Umbilical cord (tissue), 2 donors: ENCODE data around the gene C2CD2. TPM values are rescaled to one million over a fixed set of nuclear protein-coding genes. Genes with fewer than 3 reads are reported as not detected.
"Not testable (repeated sequence)": the region's sequence is repeated elsewhere in the genome, so short reads cannot be mapped to it uniquely, and the experiment has no call there.

Source experiments
- DNase-seq: peaks from one replicate; pipeline ENCODE4 v3.0.0-alpha.2; 2015; ENCODE audit warnings: low spot score
- total RNA-seq: library from RNA; depleted of rRNA; stranded (reverse); fragments of >200 nt; gene quantifications from one replicate; pipeline ENCODE4 v1.2.3, GENCODE V29; 2014; ENCODE audit warnings: low replicate concordance; ENCODE audit not compliant: insufficient read depth

The C2CD2 gene
- total RNA-seq, 1 donor from 2014 or later: 12.5 TPM

DNA sequence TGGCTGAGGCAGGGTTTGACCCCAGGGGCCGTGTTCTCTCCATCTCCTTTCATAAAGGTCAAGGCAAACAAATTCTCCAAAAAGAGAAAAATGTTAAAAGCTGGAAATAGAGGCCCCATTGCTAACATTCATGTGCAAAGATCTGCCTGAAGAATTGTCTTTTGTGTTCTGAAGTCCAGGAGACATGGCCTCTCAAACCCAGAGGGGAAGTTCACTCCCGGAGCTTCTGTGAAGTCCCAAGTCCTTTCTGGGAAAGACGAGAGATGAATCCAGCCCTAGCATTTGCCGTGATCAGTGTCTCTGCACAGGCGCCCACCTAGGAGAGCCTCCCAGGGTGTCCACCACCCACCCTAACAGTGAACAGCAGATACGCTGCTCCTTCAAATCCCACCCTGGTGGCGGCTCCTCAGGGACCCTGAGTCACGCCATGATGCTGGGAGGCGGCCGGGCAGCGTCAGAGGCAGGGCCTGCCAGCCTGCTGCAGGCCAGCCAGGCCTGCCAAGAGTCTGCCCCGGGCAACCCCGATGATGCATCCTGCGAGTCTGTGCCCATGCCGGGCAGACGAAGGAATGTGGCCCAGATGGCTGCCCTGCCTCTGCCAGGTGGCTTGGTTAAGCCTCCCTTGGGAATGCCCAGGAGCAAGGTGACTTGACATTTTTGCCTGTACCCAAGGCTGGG is 5.2 kb upstream of the C2CD2 start:
- no peak for DNase-seq

DNA sequence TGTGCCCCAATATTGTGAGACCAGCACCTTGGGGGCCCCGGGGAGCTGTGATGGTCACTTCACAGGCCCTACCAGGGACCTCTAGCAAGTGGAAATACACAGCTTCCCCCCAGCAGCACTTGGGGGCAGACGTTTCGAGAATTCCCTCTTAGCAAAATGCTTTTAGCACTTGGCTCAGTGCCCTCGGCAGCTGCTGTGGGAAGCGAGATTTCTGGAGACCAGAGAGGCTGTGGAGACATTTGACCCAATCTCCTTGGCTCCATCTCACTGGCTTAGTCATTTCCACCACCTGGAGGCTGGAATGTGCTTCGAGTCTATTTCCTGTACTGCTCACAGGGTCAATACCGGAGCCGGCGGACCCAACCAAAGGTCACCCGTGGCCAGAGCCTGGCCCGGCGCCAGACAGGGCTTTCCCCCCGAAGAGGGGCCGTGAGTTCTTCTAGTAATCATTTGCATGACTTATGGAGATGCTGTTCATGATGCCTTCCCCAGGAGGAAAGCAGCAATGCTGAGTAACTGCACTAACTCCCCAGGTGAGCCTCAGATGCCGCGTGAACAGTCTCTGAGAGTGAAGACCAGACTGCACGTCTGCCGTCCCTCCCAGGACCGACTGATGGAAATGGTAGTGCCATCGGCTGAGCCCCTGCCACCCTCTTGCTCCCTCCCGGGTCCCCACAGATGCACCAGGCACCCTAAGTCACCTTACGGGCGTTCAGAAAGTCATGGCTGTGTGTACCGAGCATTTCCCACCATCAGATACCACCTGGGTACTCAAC is 4.4 kb upstream of the C2CD2 start:
- peak; percentile 82 for DNase-seq

DNA sequence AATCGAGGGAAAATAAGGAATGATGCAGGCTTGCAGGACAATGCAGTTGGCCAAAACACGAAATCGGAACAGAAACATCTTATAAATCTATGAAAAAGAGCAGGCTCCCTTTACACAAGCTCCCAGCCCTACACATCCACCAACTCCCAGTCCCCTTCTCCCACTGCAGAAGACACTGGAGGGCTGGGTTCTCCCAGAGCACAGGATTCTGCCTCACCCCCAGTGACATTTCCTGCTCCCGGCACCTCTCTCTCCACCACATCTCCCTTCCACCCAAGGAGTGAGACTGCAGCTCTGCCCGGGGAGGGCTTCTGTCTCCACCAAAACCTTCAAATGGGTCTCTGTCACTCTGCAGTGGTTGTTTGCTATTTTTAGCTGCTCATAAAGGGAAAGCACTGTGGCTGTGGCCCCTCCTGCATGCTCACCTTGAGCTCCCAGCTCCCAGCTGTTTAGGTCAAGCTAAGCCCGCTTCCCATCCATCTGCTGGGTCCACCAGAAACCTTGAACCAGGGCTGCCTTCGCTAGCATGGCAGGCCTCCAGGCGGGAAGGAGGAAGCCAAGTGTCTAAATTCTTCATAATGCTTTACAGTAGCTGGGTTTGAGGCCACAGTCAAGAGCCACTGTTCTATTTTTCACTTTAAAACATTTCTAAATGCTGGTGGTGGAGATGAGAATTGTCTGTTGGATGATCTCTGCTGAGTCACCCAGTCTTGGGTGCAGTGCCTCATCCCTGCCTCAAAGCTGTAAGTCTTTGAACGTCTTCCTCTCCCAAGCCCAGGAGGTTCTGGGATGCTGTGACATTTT is 3.3 kb upstream of the C2CD2 start:
- DNase-seq: peak; percentile 71

DNA sequence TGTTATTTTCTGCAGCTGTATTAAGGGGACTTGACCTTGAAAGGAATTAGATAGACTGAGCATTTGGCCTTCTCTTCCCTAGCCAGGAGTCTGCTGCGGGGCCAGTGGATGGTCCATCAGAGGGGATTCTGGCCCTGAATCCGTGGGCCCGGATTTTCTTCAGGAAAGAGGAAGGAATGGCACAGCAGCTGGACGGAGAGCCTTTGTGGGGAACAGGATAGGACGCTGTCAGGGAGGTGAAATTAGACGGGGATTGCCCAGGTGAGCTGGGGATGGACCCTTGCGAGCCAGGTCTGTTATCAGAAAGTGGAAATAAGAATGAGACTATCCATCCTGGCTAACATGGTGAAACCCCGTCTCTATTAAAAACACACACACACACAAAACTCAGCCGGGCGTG is 1.7 kb upstream of the C2CD2 start:
- DNase-seq: no peak

DNA sequence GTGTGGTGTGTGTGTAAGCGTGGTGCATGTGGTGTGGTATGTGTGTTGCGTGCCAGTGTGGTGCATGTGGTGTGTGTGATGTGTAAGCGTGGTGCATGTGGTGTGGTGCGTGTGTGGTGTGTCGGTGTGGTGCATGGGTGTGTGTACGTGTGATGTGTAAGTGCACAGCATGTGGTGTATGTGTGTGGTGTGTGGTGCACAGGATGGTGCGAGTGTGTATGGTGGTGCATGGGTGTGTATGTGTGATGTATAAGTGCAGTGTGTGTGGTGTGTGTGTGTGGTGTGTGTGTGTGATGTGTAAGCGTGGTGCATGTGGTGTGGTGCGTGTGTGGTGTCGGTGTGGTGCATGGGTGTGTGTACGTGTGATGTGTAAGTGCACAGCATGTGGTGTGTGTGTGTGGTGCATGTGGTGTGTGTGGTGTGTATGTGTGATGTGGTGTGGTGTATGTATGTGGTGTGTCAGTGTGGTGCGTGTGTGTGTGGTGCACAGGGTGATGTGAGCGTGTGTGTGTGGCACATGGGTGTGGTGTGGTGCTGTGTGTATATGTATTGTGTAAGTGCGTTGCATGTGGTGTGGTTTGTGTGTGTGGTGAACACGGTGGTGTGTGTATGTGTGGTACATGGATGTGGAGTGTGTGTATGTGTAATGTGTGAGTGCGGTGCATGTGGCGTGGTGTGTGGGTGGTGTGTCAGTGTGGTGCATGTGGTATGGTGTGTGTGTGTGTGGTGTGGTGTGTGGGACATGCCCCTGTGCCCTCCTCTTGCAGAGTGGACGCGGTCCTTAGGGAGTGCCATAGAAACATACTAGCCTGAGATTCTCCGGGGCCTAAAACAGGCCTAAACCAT is 1.1 kb upstream of the C2CD2 start:
- no peak for DNase-seq

DNA sequence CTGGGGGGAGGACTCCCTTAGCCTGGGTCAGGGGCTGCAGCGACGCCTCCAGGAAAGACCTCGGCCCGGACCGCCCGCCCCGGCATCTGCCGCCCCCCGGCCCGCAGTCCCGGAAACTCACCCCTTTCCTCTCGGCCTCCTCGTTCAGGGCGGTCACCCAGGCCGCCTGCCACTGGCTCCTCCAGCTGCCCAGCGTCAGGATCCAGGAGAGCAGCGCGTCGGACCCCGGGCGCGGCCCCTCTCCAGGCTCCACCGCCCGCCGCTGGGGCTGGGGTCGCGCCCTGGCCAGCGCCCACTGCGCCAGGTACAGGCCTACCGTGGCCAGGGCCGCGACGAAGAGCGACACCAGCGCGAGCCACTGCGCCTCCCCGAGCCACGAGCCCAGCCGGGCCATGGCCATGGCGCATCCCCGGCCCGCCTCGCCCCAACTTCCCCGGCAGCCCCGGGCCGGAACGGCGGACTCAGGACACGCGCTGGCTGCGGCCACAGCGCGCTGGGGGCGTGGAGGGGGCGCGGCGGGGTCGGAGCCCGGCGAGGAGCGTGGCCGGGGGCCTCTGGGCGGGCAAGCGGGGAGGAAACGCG is 478 bp downstream of the C2CD2 start:
- no peak for DNase-seq

DNA sequence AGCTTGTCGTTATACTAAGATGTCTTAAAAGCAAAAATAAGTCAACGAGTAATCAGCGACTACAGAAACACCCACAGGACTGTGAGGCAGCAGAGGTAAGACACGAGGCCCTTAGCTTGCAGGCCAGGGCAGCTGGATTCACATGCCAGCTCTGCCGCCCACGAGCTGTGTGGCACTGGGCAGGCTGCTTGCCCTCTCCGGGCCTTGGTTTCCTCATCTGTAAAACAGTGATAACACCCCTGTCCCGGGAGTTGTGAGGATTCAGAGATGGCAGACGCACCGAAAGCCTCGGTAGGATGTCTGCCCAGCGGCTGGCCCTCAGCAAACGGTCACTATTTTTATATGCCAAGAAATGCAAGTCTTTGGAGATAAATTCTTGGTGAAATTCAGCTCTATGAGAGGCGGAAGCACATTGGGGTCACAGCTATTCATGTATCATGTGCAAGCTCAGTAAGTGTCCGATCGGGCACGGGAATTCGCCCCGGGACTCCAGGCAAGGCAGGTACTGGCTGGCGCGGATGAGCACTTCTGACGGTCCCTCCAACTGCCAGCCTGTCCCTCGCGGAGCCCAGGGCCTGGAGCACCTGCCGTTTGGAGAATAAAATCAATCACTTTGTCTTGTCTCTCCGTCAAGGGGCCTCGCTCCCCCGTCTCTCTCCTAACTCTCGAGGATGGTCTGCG is 1.1 kb downstream of the C2CD2 start:
- DNase-seq: no peak

DNA sequence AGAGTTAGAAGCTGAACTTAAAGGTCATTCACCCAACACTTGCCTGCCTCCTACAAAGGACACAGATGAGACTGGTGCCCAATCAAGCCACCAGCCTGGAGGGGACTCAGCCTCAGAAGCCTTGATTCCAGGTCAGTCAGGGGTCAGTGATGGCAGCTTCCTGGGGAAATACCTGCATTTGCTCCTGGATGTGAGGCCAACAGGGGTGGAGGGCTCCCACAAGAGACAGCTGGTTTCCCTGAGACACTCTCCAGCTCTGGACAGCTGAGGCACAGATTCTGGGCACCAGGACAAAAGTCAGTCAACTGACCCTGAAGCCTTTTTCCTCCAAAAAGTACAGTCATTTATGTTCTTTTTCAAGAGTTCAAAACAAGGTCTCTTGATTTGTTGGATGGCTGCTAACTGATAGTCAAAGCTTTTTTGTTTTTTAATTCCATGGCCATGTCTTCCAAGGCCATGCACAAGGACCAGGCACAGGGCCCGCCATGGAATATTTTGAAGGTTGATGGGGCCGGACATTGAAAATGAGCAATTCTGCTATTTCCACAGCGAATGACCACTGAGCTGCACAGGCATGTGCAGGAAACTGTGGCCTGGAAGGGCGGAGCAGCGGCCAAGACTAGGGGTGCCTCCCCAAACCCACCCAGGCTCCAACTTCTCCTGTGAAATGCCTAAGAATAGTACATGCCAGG is 1.8 kb downstream of the C2CD2 start:
- DNase-seq: no peak

DNA sequence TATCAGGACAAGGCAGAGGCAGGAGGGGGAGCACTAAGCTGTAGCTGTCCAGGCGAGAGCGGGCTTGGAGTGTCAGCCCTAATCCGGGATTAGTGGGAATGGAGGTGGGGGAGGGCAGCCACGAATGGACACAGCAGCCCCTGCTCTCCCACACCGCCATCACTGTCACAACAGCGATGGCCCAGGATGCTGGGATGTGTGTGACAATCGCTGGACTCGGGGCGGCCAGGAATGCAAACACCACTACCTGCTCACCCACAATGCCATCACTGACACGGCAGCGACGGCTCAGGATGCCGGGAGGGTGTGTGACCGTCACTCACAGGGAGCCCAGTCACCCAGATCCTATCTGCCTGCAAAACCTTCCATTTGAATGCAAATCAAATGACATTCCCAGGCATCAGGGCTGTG is 2.9 kb downstream of the C2CD2 start:
- DNase-seq: no peak

DNA sequence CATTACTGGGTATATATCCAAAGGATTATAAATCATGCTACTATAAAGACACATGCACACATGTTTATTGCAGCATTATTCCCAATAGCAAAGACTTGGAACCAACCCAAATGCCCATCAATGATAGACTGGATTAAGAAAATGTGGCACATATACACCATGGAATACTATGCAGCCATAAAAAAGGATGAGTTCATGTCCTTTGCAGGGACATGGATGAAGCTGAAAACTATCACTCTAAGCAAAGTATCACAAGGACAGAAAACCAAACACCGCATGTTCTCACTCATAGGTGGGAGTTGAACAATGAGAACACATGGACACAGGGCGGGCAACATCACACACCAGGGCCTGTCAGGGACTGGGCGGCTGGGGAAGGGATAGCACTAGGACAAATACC is 4.2 kb downstream of the C2CD2 start:
- not testable (repeated sequence) for DNase-seq

DNA sequence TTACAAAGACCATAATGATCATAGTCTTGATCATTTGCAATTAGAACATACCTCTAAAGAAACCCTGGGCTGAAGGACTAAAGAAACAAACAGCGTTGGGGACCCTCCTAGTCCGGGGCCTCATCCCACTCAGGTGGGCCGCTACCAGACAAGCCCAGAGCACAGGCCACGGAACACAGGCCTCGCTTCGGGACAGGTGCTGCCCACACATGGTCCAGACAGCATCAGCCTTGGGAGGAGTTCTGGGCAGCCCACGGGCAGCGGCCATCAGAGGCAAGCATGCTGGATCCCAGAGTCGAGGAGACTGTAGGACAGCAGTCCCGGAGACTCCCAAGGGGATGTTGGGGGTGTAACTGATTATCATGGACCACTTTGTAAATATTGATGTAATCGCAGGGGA is 4.9 kb downstream of the C2CD2 start:
- DNase-seq: no peak

DNA sequence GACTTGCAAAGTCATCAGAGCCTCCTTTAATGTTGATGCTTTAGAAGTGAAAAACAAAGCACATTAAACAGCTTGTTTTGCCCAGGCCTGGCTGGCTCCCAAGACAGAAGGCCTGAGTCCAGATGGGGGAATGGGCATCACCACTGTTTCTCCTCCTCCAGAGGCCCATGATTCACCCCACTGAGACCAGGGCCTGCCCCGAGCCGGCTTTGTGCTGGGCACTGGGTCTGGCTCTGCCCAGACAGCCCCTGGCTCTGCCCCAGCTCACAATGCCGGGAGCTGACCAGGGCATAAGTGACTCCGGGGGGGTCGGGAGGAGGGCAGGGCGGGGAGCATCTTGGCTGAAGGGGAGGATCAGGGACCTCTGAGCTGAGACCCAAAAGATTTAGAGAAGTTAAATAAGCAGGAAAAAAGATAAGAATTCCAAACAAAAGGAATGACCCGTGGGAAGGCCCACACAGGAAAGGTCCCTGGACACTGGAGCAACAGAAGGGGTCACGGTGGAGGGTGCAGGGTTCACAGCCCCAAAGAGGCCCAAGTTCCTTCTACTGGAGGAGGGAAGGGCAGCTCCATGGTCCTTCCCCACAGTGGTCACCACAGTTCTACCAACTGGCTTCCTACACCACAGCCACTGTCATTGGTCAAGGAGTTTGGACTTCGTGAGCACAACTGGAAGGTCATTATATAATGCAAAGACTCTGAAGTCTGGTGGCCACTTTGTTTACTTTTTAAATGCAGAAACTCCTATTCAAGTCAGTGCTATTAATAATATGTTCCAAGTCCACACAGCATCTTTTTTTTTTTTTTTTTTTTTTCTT is 5.5 kb downstream of the C2CD2 start:
- DNase-seq: no peak

DNA sequence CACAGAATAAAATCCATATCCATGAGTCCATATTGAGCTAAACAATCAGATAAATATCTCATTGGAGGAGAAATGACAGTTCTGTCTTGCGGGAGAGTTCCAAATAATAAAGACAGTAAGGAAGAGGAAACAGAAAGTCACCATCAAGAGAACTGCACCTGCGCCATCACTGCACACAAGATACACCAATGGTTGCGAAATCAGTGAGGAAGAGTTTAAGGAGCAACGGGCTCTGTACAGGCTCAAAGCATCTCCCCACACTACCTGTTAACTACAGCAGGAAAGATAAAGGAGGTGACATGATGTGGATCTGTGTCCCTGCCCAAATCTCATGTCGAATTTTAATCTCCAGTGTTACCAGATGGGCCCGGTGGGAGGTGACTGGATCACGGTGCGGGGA is 7.8 kb downstream of the C2CD2 start:
- no peak for DNase-seq

DNA sequence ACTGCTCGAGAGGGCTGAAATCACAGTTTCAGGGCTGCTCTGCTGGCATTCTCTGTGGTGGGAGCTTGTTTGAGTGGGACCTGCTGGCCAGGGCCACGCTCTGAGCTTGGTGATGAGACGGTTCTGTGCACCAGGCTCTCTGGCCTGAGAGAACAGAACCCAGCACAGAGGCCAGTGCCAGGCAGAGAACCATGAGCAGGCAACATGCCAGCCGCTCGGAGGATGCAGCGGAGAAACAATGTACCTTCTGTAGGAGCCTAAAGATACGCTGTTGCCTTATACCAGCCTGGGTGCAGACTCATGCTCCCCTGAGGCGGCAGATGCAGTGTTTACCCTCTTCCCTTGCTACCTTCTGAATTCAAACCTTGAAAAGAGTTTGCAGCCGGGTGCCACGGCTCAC is 10.0 kb downstream of the C2CD2 start:
- no peak for DNase-seq

DNA sequence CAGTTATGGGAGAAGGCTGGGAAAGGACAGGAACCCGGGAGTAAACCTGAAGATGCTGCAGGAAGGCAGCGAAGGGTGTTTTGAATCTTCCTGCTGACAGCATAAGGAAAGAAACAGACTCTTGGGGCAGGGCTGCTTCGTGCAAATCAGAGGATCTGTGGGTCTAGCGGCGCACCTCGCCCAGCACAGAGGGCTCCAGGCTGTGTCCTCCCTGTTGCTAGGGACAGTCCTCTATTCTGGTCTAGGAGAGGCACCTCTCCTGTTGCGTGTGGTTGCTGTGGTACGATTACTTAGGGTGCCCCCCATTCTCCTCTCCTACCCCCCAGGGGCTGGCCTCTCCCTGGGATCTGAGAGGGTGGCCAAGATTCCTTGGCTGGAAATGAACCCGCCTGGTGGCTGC is 11.4 kb downstream of the C2CD2 start:
- no peak for DNase-seq

DNA sequence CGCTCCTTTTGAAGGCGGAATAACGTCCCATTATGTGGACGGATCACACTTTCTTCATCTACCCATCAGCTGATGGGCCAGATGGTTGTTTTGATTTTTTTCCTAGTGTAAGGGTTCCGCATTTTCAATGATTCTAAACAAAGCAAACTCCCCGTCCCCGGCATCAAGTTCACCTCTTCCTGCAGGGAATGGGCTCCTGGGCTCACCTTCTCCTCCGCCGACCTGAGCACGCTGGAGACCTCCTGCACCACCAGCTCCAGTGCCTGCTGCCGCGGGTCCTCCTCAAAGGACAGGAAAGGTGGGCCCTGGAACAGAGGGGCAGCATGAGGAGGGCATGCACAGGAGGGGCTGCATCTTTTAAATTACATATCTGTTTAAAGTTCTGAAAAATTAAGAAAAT is 11.9 kb downstream of the C2CD2 start:
- DNase-seq: no peak

DNA sequence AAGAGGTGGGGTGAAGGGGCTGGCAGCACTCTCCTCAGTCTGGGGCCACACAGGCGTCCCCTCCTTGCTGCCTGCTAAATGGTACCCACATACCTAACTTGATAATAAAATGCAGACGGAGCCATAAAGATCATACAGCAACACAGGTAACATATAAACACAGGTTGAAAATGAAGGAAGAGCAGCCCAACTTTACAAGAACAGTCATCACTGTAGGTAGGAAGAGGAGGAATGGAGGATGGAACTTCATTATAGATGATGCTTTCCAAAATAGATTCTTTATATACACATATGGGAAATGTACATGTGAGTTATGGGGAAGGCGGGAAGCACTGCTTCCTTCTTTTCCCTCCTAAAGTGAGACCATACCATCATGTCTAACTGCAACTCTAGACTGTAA is 13.4 kb downstream of the C2CD2 start:
- no peak for DNase-seq

DNA sequence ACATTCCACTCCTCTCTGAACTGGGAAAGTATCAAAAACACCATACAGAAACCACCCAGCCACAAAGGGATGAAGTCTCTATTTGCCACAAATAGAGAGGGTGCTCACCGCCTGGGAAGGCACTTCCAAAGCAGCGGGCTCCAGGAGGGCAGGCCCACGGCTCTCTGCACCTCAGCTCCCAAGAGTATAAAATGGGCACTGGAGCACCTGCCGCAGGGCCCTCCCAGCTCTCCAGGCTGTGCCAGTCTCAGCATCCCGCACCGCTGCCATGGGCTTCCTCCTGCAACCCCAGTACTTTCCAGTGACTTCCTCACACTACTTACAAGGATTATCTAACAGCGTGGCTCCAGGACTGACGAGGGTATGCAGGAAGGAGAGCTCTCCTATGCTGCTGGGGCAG is 14.4 kb downstream of the C2CD2 start:
- DNase-seq: no peak
